HEK293T (cell line): ENCODE measurements around the gene CTAGE8.
"Not testable (repeated sequence)": the region's sequence is repeated elsewhere in the genome, so short reads cannot be mapped to it uniquely, and the experiment has no call there.

Source experiments
- ARNT ChIP-seq: fragments of 450-650 bp; IDR thresholded peaks from 2 replicates; pipeline ENCODE4 v1.6.1; 2017; ENCODE audit warnings: mild to moderate bottlenecking
- BHLHE40 ChIP-seq: fragments of 450-650 bp; IDR thresholded peaks from 2 replicates; pipeline ENCODE4 v1.6.1; 2016; ENCODE audit warnings: mild to moderate bottlenecking, moderate library complexity, borderline replicate concordance
- ELF4 ChIP-seq: fragments of 450-650 bp; IDR thresholded peaks from 2 replicates; pipeline ENCODE4 v1.6.1; 2017; ENCODE audit warnings: antibody characterized with exemption
- FOXA1 ChIP-seq: fragments of 450-650 bp; IDR thresholded peaks from 2 replicates; pipeline ENCODE4 v1.6.1; 2016; ENCODE audit warnings: mild to moderate bottlenecking
- FOXK2 ChIP-seq: fragments of 450-650 bp; IDR thresholded peaks from 2 replicates; pipeline ENCODE4 v1.6.1; 2016; ENCODE audit warnings: mild to moderate bottlenecking
- FOXM1 ChIP-seq: fragments of 450-650 bp; IDR thresholded peaks from 2 replicates; pipeline ENCODE4 v1.6.1; 2017; ENCODE audit warnings: mild to moderate bottlenecking, borderline replicate concordance
- HDGF ChIP-seq: fragments of 450-650 bp; IDR thresholded peaks from 2 replicates; pipeline ENCODE4 v1.6.1; 2017; ENCODE audit warnings: antibody characterized with exemption, borderline replicate concordance
- L3MBTL2 ChIP-seq: fragments of 450-650 bp; conservative IDR thresholded peaks from 2 replicates; pipeline ENCODE4 v1.6.1; 2016; ENCODE audit warnings: mild to moderate bottlenecking
- LEF1 ChIP-seq: fragments of 450-650 bp; IDR thresholded peaks from 2 replicates; pipeline ENCODE4 v1.6.1; 2017; ENCODE audit warnings: mild to moderate bottlenecking, borderline replicate concordance
- NFRKB ChIP-seq: fragments of 450-650 bp; IDR thresholded peaks from 2 replicates; pipeline ENCODE4 v1.6.1; 2016; ENCODE audit warnings: mild to moderate bottlenecking, moderate library complexity
- SP1 ChIP-seq: fragments of 450-650 bp; IDR thresholded peaks from 2 replicates; pipeline ENCODE4 v1.6.1; 2017
- TARDBP ChIP-seq: fragments of 450-650 bp; IDR thresholded peaks from 2 replicates; pipeline ENCODE4 v1.6.1; 2016

- TF ChIP-seq FOXK2, FOXM1, BHLHE40, SP1, ELF4, L3MBTL2, TARDBP, NFRKB, FOXA1, LEF1, HDGF, ARNT: not testable (repeated sequence)
Measured at GRCh38 chr7:144283716-144284115, 14.6 kb upstream of the CTAGE8 start.
